Measurements from ENCODE around the gene KDM4C. TPM values are rescaled to one million over a fixed set of nuclear protein-coding genes. Genes with fewer than 3 reads are reported as not detected.
A peak's percentile ranks its signal among the peaks of the same experiment; 100 is the strongest.

KDM4C gene
- total RNA-seq, 2 donors from 2014 or later: 46.6 to 70.9 TPM

DNA sequence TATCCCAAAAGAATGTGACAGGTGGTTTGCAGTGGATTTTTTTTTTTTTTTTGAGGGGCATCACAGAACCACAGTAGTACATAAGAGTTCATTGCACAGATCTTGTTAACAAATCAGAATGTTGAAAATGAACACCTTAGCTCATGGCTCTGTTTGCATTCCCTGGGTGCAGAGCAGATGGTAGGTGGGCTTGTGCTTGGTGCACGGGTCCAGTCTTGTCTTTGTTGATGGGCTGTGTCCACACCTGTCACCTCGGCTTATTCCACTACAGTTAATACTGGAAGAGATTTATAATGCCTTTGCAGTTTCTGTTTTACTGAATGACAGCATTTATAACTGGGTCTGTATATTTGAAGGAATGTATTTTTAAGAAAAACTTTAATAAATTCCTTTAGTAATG is 146.6 kb downstream of the KDM4C start:
- Mint-ChIP-seq H3K36me3 (ENCODE audit: low read depth) (peaks cover 40% of the 10 kb centered on the region), H3K4me1 (peaks cover 21% of the 10 kb centered on the region), H3K9me3 (no peaks in the 10 kb centered on the region), H3K4me3 (no peak overlapping the region), H3K27me3 (no peaks in the 10 kb centered on the region), H3K27ac (no peak overlapping the region)
- no peak for ATAC-seq (replicated peaks)

DNA sequence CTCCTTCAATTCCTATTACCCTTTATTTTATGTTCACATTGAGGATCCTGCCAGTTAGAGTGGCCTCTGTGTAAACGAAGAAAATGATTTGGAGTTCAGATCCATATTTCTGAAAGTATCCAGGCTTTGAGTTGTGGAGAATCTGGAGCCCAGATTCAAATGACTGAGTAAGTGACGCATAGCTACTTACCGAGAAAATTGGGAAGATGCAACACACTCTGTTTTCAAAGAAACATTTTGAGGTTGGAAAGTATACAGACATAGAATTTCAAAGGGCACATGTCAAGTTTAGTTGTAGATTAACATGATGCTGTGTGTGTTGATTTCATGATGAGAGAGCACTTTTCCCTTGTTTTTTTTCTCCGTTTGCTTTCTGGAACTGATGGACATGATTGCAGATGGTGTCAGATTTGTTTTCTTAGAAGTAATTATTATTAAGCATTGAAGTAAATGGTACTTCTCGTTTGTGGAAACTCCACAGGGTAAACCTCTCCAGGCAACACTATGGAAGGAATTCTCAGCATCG is 148.1 kb downstream of the KDM4C start:
- no peak overlapping the region for H3K27ac Mint-ChIP-seq
- H3K4me1 Mint-ChIP-seq: peaks cover 16% of the 10 kb centered on the region
- no peaks in the 10 kb centered on the region for H3K9me3 Mint-ChIP-seq
- ATAC-seq (replicated peaks): no peak
- no peak overlapping the region for H3K4me3 Mint-ChIP-seq
- peaks cover 30% of the 10 kb centered on the region for H3K36me3 Mint-ChIP-seq (ENCODE audit: low read depth)
- H3K27me3 Mint-ChIP-seq: no peaks in the 10 kb centered on the region

DNA sequence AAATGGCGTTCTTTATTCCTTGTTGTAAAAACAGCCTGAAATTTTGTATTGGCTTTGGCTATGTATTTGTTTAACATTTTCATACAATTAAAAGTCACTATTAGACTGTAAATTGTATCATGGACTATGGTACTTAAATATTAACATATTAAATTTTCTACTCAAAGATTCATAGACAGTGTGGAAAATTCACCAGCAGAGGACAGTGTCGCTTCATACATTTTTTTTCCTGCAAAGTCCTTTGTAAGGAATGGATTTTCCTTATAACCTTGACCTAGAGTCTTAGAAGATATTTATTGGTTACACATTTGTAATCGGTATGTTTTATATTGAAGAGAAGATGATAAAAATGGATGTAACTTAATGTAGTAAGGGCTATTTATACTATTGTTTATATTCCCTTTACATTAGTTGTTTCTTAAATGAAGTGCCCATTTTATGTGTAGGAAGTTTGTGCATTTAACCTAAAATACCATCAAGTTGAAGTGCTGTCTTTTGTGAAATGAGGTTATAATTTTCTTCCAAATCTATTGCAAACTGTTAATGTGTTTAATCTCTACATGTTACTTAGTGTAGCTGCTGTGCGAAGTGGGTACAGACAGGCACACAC is 150.1 kb downstream of the KDM4C start:
- no peak overlapping the region for H3K27ac Mint-ChIP-seq
- H3K9me3 Mint-ChIP-seq: no peaks in the 10 kb centered on the region
- H3K4me1 Mint-ChIP-seq: peaks cover 3% of the 10 kb centered on the region
- peaks cover 16% of the 10 kb centered on the region for H3K36me3 Mint-ChIP-seq (ENCODE audit: low read depth)
- no peak overlapping the region for H3K4me3 Mint-ChIP-seq
- no peak for ATAC-seq (replicated peaks)
- H3K27me3 Mint-ChIP-seq: no peaks in the 10 kb centered on the region

DNA sequence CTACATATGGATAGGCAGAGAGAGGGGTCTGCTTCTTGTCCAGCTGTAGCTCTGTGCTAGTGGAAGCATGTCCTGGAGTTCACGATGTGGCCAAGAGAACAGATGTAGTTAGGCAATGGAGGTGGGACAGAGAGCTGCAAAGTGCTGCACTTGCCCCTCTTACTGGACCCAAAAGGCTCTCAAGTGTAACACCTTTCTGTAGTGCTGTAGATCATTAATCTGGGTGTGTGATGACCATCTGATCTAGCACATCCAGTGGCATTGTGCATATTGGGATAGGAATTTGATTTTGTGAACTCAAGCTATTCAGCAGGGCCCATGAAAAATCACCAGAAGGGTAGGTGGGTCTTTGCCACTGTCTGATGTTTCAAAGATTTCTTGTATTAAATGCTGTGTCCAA is 151.4 kb downstream of the KDM4C start:
- no peak overlapping the region for H3K27ac Mint-ChIP-seq
- peaks cover 3% of the 10 kb centered on the region for H3K4me1 Mint-ChIP-seq
- no peak overlapping the region for H3K4me3 Mint-ChIP-seq
- ATAC-seq (replicated peaks): no peak
- peaks cover 9% of the 10 kb centered on the region for H3K36me3 Mint-ChIP-seq (ENCODE audit: low read depth)
- no peaks in the 10 kb centered on the region for H3K27me3 Mint-ChIP-seq
- no peaks in the 10 kb centered on the region for H3K9me3 Mint-ChIP-seq

DNA sequence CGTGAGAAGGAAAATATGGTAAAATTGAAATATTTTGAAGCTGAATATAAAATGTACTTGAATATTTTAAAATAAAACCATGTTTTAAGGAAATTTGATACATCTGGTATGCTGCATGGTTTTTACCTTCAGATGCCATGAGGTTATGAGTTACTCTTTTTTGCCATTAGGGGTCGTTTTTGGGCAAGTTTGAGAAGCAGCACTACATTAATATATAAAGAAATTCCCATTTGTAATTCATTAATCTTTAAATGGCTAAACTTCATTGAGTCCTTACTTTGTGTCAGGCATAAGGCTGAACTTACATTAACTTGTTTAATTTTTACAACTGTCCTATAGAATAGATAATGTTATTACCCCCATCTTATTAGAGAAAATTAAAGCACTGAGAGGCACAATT is 152.3 kb downstream of the KDM4C start:
- no peaks in the 10 kb centered on the region for H3K9me3 Mint-ChIP-seq
- H3K27ac Mint-ChIP-seq: no peak overlapping the region
- no peaks in the 10 kb centered on the region for H3K27me3 Mint-ChIP-seq
- peaks cover under 1% of the 10 kb centered on the region for H3K36me3 Mint-ChIP-seq (ENCODE audit: low read depth)
- no peak overlapping the region for H3K4me3 Mint-ChIP-seq
- peaks cover 3% of the 10 kb centered on the region for H3K4me1 Mint-ChIP-seq
- ATAC-seq (replicated peaks): no peak

DNA sequence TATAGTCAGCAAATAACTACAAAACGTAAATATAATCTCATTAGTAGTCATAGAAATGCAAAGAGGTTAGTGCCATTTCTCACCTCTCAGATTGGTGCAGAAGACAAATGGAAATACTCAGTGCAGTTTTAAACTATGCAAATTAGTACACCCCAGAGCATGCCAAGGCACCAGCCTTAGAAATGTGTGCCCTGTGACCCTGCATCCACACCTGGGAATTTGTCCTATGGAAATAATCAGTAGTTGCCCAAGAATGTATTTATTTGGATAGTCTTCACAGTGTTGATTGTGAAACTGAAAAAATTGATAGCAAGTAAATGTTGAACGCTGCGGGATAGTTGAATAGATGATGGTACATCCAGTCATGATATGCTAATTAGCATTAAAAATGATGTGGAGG is 152.7 kb downstream of the KDM4C start:
- Mint-ChIP-seq H3K27me3 (no peaks in the 10 kb centered on the region), H3K4me3 (no peak overlapping the region)

DNA sequence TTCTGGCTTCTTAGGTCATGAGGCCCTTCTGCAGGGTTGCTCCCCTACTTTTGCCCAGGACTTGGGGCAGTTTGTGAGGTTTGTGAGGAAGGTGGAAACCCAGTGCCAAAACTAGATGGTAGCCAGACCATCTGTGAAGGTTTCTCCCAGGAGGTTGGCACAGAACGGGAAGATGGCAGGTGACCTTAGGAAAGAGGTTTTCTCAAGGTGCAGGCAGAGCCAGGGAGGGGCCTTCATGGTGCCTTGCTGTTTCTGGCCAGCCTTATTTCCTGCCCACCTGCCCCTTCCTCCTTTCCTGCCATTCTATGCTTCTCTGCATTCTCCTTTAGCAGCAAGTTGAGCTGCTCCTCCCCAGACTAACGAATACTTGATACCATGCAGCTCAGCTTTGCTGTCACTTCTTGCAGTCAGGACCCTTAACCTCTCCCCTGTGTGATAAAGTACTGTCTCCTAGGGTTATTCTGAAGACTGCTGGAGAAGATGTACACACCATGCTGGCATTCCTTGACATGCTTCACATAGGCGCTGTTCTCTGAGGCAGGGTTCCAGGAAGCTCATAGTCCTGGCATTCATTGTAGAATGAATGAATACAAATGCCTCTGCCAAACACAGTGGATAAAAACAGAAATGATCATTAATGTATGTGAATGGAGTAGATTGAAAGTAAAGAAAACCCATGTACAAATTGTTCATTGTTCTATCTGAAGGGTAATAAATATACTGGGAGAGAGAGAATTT is 154.3 kb downstream of the KDM4C start:
- Mint-ChIP-seq H3K36me3 (ENCODE audit: low read depth) (peaks cover 9% of the 10 kb centered on the region), H3K27ac (no peak overlapping the region), H3K9me3 (no peaks in the 10 kb centered on the region), H3K4me1 (peaks cover 10% of the 10 kb centered on the region), H3K27me3 (no peaks in the 10 kb centered on the region), H3K4me3 (no peak overlapping the region)
- ATAC-seq (replicated peaks): no peak

More for the DNA sequence above, 152.7 kb downstream of the KDM4C start:
- Mint-ChIP-seq H3K9me3 (no peaks in the 10 kb centered on the region), H3K4me1 (peaks cover 3% of the 10 kb centered on the region), H3K27ac (no peak overlapping the region), H3K36me3 (ENCODE audit: low read depth) (no peaks in the 10 kb centered on the region)
- ATAC-seq (replicated peaks): no peak

DNA sequence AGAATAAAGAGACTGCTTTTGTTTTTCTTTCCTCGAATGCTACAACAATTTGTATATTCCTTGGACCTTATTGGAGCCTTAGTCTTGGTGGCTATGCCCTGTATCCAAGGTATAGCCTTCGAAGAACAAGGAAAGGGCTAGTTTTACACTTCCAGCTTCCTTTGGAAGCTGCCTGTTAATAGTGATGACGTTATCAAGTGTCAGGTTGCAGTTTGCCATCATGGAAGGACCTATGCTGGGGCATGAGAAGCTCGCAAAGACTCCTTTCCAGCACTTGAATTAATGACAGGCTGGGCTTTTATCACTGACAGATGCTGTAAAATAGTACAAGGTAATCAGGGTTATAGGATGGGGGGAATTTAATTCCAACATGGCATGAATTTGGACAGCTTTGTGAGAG is 157.9 kb downstream of the KDM4C start:
- Mint-ChIP-seq H3K4me1 (peaks cover 21% of the 10 kb centered on the region), H3K27ac (no peak overlapping the region), H3K9me3 (no peaks in the 10 kb centered on the region), H3K27me3 (no peaks in the 10 kb centered on the region), H3K36me3 (ENCODE audit: low read depth) (peaks cover 17% of the 10 kb centered on the region), H3K4me3 (no peak overlapping the region)
- no peak for ATAC-seq (replicated peaks)

DNA sequence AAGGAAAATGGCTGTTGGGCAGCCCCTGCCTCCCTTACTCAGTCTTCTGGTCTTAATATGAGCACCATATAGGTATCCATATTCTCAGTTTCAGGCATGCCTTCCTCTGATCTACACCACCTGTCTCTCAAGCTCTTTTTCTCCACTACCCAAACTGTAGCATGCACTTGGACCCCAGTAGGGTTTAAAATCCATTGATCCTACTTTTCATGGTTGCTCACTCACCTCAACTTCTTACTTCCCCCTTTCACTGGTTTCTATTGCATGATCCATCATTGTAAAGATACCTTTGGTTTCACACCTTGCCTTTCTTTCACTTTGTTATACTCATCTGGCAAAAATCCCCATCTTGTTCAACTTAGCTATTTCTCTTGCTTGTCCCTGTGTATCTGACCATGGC is 159.4 kb downstream of the KDM4C start:
- Mint-ChIP-seq H3K27me3 (no peaks in the 10 kb centered on the region), H3K27ac (no peak overlapping the region), H3K4me3 (no peak overlapping the region), H3K36me3 (ENCODE audit: low read depth) (peaks cover 32% of the 10 kb centered on the region), H3K4me1 (peaks cover 36% of the 10 kb centered on the region), H3K9me3 (no peaks in the 10 kb centered on the region)
- peak; percentile 72 for ATAC-seq (replicated peaks)

DNA sequence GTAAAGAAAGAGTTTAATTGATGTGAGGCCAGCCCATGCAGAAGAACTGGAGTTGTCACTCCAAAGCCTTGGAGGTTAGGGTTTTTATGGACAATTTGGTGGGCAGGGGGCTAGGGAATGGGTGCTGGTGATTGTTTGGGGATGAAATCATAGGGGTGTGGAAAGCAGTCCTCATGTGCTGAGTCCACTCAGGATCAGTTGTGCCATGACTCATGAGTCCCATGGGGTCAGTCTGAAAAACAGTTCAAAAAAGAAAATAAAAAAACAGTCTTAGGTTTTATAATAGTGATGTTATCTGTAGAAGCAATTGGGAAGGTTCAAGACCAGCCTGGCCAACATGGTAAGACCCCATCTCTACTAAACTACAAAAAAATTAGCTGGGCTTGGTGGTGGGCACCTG is 162.3 kb downstream of the KDM4C start:
- Mint-ChIP-seq H3K4me1 (peaks cover 49% of the 10 kb centered on the region), H3K9me3 (no peaks in the 10 kb centered on the region), H3K36me3 (ENCODE audit: low read depth) (peaks cover 56% of the 10 kb centered on the region), H3K27me3 (no peaks in the 10 kb centered on the region), H3K27ac (no peak overlapping the region), H3K4me3 (no peak overlapping the region)
- ATAC-seq (replicated peaks): no peak

DNA sequence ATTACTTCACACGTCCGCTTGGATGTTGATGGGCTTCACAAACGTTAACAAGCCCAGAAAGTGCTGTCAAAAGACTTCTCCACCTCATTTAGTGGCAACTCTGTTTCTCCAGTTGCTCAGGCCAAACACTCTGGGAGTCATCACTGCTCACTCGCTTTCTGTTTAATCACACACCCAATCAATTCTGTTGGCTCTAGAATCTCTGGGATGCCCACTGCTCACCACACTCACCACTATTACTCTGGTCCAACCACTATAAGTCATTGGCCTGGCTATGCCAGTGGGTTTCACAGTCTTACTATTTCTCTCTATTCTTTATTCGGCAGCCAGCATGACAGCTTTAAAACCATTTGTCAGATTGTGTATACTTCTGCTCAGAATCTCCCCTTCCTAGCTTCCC is 163.5 kb downstream of the KDM4C start:
- H3K36me3 Mint-ChIP-seq (ENCODE audit: low read depth): peaks cover 61% of the 10 kb centered on the region
- H3K27me3 Mint-ChIP-seq: no peaks in the 10 kb centered on the region
- H3K9me3 Mint-ChIP-seq: no peaks in the 10 kb centered on the region
- peaks cover 43% of the 10 kb centered on the region for H3K4me1 Mint-ChIP-seq
- H3K27ac Mint-ChIP-seq: no peak overlapping the region
- ATAC-seq (replicated peaks): peak; percentile 52
- no peak overlapping the region for H3K4me3 Mint-ChIP-seq

DNA sequence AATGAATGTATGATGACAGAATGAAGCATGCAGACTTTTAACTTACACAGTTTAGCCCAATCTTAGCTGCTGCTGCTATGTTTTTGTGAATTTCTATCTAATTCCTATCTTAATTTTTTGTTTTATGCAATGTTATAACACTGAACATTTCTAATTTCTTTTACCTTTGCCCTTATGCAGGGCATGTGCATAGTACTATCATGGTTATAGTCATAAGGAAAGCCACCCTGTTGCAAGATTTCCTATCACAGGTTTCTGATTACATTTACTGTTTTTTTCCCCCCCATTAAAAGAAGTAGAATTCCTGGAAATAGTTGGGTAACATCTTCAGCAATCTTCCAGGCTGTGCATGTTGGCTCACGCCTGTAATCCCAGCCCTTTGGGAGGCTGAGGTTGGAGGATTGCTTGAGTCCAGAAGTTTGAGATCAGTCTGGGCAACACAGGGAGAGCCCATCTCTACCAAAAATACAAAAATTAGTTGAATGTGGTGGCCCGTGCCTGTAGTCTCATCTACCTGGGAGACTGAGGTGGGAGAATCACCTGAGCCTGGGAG is 164.4 kb downstream of the KDM4C start:
- Mint-ChIP-seq H3K4me3 (no peak overlapping the region), H3K36me3 (ENCODE audit: low read depth) (peaks cover 60% of the 10 kb centered on the region), H3K4me1 (peaks cover 43% of the 10 kb centered on the region), H3K9me3 (no peaks in the 10 kb centered on the region), H3K27me3 (no peaks in the 10 kb centered on the region), H3K27ac (no peak overlapping the region)
- no peak for ATAC-seq (replicated peaks)

DNA sequence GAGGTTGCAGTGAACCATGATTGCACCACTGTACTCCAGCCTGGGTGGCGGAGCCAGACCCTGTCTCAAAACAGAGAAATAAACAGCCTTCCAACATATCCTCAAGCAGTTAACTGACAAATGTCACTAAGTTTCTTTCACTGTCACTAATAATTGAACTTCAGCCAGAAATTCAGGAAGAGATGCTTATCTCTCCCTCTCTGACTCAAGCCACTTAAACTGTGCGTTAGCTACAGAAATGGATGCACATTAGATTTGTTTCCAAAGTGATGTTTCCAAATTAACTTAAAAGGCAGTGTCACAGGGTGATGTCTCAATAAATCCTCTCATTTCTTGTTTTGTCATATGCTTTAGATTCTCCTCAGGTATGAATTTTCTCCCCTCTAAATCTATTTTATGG is 164.9 kb downstream of the KDM4C start:
- Mint-ChIP-seq H3K4me3 (peak overlapping the region; percentile 5), H3K27ac (no peak overlapping the region), H3K4me1 (peaks cover 41% of the 10 kb centered on the region), H3K36me3 (ENCODE audit: low read depth) (peaks cover 56% of the 10 kb centered on the region), H3K9me3 (no peaks in the 10 kb centered on the region), H3K27me3 (no peaks in the 10 kb centered on the region)
- no peak for ATAC-seq (replicated peaks)

DNA sequence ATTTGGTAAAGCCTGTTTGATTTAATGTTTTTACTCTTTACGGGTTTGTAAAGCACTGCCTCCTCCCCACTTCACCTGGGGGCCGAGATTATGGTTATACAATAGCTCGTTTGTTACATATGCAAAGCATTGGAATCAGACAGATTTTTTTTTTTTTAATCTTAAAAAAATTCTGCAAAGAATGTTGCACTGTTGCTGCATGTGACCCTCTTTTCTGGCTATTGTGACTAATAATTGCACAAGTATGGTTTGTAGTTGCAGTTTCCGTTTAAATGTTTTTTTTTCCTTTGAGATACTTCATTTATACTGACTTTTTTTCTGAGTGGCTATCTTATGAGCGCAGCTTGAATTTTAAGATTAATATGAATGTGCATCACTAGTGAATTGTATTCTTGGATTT is 165.3 kb downstream of the KDM4C start:
- peak overlapping the region; percentile 5 for H3K4me3 Mint-ChIP-seq
- no peaks in the 10 kb centered on the region for H3K27me3 Mint-ChIP-seq
- peaks cover 57% of the 10 kb centered on the region for H3K36me3 Mint-ChIP-seq (ENCODE audit: low read depth)
- peak overlapping the region; percentile 5 for H3K27ac Mint-ChIP-seq
- ATAC-seq (replicated peaks): peak; percentile 34
- no peaks in the 10 kb centered on the region for H3K9me3 Mint-ChIP-seq
- peaks cover 44% of the 10 kb centered on the region for H3K4me1 Mint-ChIP-seq

DNA sequence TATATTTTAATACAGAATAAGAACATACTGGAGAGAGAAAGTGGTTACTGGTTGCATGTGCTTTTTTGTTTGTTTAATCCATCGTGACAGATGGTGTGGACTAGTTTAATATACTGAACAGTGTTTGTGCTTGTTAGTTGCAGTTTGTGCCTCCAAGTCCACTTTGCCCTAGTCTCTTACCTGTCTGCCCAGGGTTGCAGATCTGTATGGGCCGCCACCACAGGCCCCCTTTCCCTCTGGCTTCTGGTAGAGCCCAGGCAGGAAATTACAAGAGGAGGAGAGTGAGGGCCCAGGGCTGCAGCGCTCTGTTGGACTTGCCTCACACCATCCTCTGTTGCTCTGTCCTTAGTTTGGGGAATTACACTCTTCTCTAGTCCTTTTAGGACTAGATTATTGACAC is 166.4 kb downstream of the KDM4C start:
- no peak for ATAC-seq (replicated peaks)
- H3K4me3 Mint-ChIP-seq: no peak overlapping the region
- peaks cover 57% of the 10 kb centered on the region for H3K36me3 Mint-ChIP-seq (ENCODE audit: low read depth)
- no peaks in the 10 kb centered on the region for H3K9me3 Mint-ChIP-seq
- H3K27me3 Mint-ChIP-seq: no peaks in the 10 kb centered on the region
- H3K4me1 Mint-ChIP-seq: peaks cover 50% of the 10 kb centered on the region
- H3K27ac Mint-ChIP-seq: no peak overlapping the region
